ENCODE data around the gene CEP85. TPM values are rescaled to one million over a fixed set of nuclear protein-coding genes. Genes with fewer than 3 reads are reported as not detected.

Gene CEP85
- total and polyA plus RNA-seq, 2 of the 13 experiments (the other 11 are each of a cell fraction or from before 2014, with no cell fraction given) = 16.1 to 26.7 TPM

DNA sequence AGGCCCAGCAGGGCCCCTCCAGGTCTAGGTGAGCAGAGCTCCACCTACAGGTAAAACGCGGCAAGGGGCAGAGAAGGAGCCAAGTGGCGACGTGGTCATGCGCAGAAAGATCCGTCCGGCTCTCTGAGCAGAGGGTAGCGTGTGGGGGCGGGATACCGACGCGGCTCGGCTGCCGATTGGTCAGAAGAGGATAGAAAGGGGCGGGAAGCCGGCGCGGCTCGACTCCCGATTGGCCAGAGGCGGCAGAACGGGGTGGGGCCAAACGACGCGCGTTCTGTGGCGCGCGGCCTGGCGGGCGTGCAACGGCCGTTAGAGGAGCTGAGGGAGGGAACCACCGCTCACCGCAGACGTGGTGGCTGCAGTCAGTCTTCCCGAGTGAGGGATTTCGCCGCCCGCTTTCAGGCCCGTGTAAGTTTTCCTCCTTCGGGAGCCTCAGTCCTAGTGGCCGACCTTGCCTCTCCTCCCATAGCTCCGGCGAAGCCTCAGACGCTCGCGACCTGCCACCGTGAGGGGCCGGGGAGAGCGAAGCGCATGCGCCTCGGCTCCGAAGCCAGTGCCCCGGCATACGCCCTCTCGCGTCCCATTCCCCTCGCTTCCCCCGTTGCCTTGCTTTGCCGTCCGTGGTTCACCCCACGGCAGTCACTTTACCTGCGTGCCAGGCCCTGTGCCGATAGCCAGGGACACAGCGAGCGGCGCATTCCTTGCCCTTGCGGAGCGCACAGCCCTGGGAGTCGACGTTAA, at the start of gene CEP85 (continued):
- TF ChIP-seq, protein P1, sequence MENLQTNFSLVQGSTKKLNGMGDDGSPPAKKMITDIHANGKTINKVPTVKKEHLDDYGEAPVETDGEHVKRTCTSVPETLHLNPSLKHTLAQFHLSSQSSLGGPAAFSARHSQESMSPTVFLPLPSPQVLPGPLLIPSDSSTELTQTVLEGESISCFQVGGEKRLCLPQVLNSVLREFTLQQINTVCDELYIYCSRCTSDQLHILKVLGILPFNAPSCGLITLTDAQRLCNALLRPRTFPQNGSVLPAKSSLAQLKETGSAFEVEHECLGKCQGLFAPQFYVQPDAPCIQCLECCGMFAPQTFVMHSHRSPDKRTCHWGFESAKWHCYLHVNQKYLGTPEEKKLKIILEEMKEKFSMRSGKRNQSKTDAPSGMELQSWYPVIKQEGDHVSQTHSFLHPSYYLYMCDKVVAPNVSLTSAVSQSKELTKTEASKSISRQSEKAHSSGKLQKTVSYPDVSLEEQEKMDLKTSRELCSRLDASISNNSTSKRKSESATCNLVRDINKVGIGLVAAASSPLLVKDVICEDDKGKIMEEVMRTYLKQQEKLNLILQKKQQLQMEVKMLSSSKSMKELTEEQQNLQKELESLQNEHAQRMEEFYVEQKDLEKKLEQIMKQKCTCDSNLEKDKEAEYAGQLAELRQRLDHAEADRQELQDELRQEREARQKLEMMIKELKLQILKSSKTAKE (CRISPR knock-in tag; IDR thresholded peaks at IDR 0.05; ENCODE audit: borderline replicate concordance) = no peak; the same call in 1 of the 2 replicates
- TF ChIP-seq, protein P2, sequence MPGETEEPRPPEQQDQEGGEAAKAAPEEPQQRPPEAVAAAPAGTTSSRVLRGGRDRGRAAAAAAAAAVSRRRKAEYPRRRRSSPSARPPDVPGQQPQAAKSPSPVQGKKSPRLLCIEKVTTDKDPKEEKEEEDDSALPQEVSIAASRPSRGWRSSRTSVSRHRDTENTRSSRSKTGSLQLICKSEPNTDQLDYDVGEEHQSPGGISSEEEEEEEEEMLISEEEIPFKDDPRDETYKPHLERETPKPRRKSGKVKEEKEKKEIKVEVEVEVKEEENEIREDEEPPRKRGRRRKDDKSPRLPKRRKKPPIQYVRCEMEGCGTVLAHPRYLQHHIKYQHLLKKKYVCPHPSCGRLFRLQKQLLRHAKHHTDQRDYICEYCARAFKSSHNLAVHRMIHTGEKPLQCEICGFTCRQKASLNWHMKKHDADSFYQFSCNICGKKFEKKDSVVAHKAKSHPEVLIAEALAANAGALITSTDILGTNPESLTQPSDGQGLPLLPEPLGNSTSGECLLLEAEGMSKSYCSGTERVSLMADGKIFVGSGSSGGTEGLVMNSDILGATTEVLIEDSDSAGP (CRISPR knock-in tag; IDR thresholded peaks at IDR 0.05; ENCODE audit: borderline replicate concordance) = peak; percentile 76
- TF ChIP-seq, protein P3, sequence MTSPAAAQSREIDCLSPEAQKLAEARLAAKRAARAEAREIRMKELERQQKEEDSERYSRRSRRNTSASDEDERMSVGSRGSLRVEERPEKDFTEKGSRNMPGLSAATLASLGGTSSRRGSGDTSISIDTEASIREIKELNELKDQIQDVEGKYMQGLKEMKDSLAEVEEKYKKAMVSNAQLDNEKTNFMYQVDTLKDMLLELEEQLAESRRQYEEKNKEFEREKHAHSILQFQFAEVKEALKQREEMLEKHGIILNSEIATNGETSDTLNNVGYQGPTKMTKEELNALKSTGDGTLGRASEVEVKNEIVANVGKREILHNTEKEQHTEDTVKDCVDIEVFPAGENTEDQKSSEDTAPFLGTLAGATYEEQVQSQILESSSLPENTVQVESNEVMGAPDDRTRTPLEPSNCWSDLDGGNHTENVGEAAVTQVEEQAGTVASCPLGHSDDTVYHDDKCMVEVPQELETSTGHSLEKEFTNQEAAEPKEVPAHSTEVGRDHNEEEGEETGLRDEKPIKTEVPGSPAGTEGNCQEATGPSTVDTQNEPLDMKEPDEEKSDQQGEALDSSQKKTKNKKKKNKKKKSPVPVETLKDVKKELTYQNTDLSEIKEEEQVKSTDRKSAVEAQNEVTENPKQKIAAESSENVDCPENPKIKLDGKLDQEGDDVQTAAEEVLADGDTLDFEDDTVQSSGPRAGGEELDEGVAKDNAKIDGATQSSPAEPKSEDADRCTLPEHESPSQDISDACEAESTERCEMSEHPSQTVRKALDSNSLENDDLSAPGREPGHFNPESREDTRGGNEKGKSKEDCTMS (CRISPR knock-in tag; conservative IDR thresholded peaks at IDR 0.05) = no peak
- TF ChIP-seq EP300 (IDR thresholded peaks at IDR 0.05; ENCODE audit: low read depth in 2 of 2, low read length in 2 of 2) = peak in 1 of 2 experiments; percentile 15; a peak in 1 of 4 replicates
- TF ChIP-seq EP300 (CRISPR knock-in tag; IDR thresholded peaks at IDR 0.05; ENCODE audit: borderline replicate concordance) = no peak
- no peak for TF ChIP-seq SRY (CRISPR knock-in tag; IDR thresholded peaks at IDR 0.05)
- TF ChIP-seq, protein P4, sequence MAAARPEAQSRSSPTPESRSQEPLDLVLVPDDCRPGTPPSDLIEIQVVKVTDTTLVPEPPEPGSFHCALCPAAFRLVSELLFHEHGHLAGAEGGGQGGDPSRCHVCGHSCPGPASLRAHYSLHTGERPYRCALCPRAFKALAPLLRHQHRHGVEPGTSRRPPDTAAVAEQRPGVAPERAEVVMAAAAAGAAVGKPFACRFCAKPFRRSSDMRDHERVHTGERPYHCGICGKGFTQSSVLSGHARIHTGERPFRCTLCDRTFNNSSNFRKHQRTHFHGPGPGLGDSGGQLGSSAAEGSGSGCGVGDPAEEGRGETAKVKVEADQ (CRISPR knock-in tag; IDR thresholded peaks at IDR 0.05; ENCODE audit: borderline replicate concordance) = peak; percentile 49; the same call in 1 of the 2 replicates
- TF ChIP-seq ZNF234 (CRISPR knock-in tag; conservative IDR thresholded peaks at IDR 0.05) = no peak
- TF ChIP-seq NFKB2 (CRISPR knock-in tag; IDR thresholded peaks at IDR 0.05; ENCODE audit: borderline replicate concordance) = peak; percentile 56; the same call in 1 of the 2 replicates
- peak; percentile 56; the same call in 1 of the 2 replicates for TF ChIP-seq ZNF441 (CRISPR knock-in tag; IDR thresholded peaks at IDR 0.05; ENCODE audit: borderline replicate concordance)
- TF ChIP-seq RAD21 (CRISPR knock-in tag; IDR thresholded peaks at IDR 0.05) = peak; percentile 82
- TF ChIP-seq, protein P5, sequence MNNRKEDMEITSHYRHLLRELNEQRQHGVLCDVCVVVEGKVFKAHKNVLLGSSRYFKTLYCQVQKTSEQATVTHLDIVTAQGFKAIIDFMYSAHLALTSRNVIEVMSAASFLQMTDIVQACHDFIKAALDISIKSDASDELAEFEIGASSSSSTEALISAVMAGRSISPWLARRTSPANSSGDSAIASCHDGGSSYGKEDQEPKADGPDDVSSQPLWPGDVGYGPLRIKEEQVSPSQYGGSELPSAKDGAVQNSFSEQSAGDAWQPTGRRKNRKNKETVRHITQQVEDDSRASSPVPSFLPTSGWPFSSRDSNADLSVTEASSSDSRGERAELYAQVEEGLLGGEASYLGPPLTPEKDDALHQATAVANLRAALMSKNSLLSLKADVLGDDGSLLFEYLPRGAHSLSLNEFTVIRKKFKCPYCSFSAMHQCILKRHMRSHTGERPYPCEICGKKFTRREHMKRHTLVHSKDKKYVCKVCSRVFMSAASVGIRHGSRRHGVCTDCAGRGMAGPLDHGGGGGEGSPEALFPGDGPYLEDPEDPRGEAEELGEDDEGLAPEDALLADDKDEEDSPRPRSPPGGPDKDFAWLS (CRISPR knock-in tag; IDR thresholded peaks at IDR 0.05; ENCODE audit: borderline replicate concordance) = no peak
- no peak for TF ChIP-seq ZNF7 (CRISPR knock-in tag; IDR thresholded peaks at IDR 0.05)
- TF ChIP-seq CENPT (CRISPR knock-in tag; IDR thresholded peaks at IDR 0.05; ENCODE audit: low read depth) = no peak; the same call in none of the 2 replicates
- TF ChIP-seq HOXA3 (CRISPR knock-in tag; IDR thresholded peaks at IDR 0.05) = 0 out of 2 replicates have a peak, but pooled peaks have one; percentile 12
- TF ChIP-seq CHD4 (IDR thresholded peaks at IDR 0.05; ENCODE audit: borderline replicate concordance, low read length) = no peak
- TF ChIP-seq, protein P6, sequence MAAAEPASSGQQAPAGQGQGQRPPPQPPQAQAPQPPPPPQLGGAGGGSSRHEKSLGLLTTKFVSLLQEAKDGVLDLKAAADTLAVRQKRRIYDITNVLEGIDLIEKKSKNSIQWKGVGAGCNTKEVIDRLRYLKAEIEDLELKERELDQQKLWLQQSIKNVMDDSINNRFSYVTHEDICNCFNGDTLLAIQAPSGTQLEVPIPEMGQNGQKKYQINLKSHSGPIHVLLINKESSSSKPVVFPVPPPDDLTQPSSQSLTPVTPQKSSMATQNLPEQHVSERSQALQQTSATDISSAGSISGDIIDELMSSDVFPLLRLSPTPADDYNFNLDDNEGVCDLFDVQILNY (CRISPR knock-in tag; conservative IDR thresholded peaks at IDR 0.05) = peak; percentile 14
- peak; percentile 60; the same call in 1 of the 2 replicates for TF ChIP-seq NRL (CRISPR knock-in tag; IDR thresholded peaks at IDR 0.05; ENCODE audit: borderline replicate concordance)

All from HepG2 (cell line).